ENCODE data around the gene BCL2L13.

Gene BCL2L13

DNA sequence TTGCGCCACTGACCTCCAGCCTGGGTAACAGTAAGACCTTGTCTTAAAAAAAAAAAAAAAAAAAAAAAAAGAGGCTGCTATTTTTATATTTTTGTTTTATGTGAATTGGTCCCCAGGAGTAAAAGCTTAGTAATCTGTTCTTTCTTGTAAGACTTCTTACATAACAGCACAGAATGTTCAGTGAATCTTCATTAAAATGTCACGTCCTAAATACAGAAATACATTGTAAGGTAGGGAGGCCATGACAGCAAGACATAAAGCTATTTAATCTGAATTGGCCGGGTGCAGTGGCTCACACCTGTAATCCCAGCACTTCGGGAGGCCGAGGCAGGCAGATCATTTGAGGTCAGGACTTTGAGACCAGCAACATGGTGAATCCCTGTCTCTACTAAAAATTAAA lies 71.5 kb downstream of the BCL2L13 start:
- TF ChIP-seq, protein P1, sequence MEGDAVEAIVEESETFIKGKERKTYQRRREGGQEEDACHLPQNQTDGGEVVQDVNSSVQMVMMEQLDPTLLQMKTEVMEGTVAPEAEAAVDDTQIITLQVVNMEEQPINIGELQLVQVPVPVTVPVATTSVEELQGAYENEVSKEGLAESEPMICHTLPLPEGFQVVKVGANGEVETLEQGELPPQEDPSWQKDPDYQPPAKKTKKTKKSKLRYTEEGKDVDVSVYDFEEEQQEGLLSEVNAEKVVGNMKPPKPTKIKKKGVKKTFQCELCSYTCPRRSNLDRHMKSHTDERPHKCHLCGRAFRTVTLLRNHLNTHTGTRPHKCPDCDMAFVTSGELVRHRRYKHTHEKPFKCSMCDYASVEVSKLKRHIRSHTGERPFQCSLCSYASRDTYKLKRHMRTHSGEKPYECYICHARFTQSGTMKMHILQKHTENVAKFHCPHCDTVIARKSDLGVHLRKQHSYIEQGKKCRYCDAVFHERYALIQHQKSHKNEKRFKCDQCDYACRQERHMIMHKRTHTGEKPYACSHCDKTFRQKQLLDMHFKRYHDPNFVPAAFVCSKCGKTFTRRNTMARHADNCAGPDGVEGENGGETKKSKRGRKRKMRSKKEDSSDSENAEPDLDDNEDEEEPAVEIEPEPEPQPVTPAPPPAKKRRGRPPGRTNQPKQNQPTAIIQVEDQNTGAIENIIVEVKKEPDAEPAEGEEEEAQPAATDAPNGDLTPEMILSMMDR (IDR thresholded peaks at IDR 0.05; ENCODE audit: control insufficient read depth, extremely low read depth, insufficient read depth) = no peak
- DNase-seq (ENCODE audit: low read depth) = no peak
- H3K4me3 ChIP-seq (ENCODE audit: low read depth, low read length) = no peak overlapping the region

DNA sequence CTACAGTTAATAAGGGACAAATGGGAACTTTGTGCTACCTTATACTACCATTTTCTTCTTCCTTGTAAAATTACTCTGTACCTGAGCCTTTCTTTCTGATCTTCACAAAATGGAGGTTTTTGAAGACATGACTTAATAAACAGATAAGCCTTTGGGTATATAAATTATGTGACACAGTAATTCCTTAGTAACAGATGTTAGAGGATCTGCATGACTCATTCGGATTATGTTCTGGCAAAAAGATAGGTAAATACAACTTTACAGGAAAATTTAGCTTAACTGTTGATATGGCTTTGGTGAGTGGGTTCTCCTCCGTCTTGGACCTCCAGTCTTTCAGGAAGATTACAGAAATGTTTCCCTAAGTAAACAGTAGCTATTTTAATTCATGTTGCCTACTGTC lies 73.9 kb downstream of the BCL2L13 start:
- H3K4me3 ChIP-seq (ENCODE audit: low read depth, low read length) = no peak overlapping the region
- TF ChIP-seq, protein P1 (IDR thresholded peaks at IDR 0.05; ENCODE audit: control insufficient read depth, extremely low read depth, insufficient read depth) = no peak
- no peak for DNase-seq (ENCODE audit: low read depth)

DNA sequence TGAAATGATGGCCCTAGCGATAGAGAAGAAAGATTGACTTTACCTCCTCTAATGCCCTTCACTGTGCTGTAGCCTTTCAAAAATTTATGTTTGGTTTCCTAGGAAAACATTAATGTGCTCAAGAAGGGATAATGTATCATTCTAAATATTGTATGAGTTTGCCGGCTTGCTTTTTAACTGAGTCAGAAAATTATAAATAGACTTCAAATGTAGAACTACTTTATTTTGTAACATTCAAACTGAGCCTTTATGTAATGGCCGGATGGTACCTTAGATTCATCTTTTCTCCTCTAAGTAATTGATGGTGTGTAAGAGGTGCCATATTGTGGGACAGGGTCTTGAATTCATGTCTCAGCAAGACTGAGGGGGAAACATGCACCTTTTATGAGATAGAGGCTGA lies 78.0 kb downstream of the BCL2L13 start:
- TF ChIP-seq, protein P1 (IDR thresholded peaks at IDR 0.05; ENCODE audit: control insufficient read depth, extremely low read depth, insufficient read depth) = no peak
- no peak for DNase-seq (ENCODE audit: low read depth)
- no peak overlapping the region for H3K4me3 ChIP-seq (ENCODE audit: low read depth, low read length)

DNA sequence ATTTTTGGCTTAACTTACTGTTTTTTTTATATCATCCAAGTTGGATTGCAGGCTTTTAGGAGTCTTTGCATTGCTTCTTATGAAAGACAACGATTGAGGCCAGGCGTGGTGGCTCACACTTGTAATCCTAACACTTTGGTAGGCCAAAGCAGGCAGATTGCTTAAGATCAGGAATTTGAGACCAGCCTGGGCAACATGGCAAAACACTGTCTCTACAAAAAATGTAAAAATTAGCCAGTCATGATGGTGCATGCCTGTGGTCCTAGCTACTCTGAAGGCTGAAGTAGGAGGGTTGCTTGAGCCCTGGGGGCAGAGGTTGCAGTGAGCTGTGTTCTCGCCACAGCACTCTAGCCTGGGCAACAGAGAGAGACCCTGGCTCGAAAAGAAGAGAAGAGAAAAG lies 79.2 kb downstream of the BCL2L13 start:
- no peak for DNase-seq (ENCODE audit: low read depth)
- TF ChIP-seq, protein P1 (IDR thresholded peaks at IDR 0.05; ENCODE audit: control insufficient read depth, extremely low read depth, insufficient read depth) = no peak
- H3K4me3 ChIP-seq (ENCODE audit: low read depth, low read length) = no peak overlapping the region

DNA sequence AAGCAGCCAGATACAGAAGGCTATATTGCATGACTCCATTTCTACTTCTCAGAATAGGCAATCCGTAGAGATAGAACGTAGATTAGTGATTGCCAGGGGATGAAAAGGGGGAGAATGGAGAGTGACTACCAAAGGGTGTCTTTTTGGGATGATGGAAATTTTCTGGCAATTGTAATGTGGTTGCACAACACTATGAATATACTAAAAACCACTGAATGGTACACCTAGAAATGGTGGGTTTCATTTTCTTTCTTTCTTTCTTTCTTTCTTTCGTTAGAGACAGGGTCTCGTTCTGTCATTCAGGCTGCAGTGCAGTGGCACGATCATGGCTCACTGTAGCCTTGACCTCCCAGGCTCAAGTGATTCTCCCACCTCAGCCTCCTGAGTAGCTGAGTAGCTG lies 81.4 kb downstream of the BCL2L13 start:
- no peak overlapping the region for H3K4me3 ChIP-seq (ENCODE audit: low read depth, low read length)
- DNase-seq (ENCODE audit: low read depth) = no peak
- TF ChIP-seq, protein P1 (IDR thresholded peaks at IDR 0.05; ENCODE audit: control insufficient read depth, extremely low read depth, insufficient read depth) = no peak

DNA sequence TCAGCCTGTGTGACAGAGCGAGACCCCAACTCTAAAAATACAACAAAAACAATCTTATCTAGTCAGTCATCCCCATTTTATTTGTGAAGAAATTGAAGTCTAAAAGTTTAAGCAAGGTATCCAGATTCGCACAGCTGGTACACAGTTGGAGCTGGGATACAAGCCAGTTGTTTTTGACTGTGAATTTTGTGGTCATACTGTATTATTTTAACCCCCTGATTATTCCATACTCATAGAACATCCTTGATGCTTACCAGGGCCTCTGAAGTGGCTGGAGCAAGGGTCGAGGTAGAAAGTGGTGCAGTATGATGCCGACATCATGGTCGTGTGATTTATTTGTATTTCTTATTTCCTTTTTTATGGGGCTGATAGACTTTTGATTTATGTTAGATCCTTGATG lies 85.7 kb downstream of the BCL2L13 start:
- TF ChIP-seq, protein P1 (IDR thresholded peaks at IDR 0.05; ENCODE audit: control insufficient read depth, extremely low read depth, insufficient read depth) = no peak
- no peak for DNase-seq (ENCODE audit: low read depth)

DNA sequence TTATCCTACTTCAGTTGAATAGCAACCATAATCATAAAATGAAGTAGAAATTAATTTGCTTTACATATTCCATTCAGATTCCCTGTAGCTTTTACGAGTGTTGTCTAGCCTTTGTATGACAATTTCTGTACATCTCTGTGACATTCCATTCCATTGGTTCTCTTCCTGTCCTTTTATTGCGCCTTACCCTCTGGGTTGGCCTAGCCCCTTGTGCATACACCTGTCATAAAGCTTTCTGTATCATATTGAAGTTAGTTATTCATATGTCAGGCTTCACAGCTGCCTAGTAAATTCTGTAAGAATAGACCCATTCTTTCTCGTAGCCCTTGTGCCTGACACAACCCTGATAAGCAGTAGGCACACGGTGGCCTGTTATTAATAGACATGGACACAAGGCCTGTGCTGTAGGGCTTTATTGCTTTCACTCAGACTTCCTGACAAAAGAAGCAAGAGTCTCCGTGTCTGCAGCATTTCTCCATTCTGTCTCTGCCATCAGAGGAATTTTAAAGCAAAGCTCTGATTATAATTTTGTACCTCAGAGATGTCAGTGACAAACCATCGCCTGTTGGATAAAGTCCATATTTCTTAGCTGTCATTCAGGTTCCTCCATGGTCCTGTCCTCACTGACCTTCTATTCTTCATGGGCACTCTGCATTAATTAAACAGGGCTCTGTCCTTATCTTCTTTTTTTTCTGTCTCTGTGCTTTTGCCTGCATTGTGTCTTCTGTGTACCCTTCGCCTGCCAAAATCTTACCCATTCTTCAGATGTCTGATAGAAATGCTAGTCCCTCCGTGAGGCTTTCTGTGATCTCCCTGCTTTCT lies 86.3 kb downstream of the BCL2L13 start:
- TF ChIP-seq, protein P1 (IDR thresholded peaks at IDR 0.05; ENCODE audit: control insufficient read depth, extremely low read depth, insufficient read depth) = no peak
- H3K4me3 ChIP-seq (ENCODE audit: low read depth, low read length) = no peak overlapping the region
- no peak for DNase-seq (ENCODE audit: low read depth)

More for the DNA sequence above, 85.7 kb downstream of the BCL2L13 start:
- no peak overlapping the region for H3K4me3 ChIP-seq (ENCODE audit: low read depth, low read length)

Measured in LNCaP clone FGC (cell line).